Sigmoid colon (tissue), 7 donors: ENCODE results near the gene WBP1L. TPM values are rescaled to one million over a fixed set of nuclear protein-coding genes. Genes with fewer than 3 reads are reported as not detected.
"Not testable (repeated sequence)": the region's sequence is repeated elsewhere in the genome, so short reads cannot be mapped to it uniquely, and the experiment has no call there.

ENCODE experiments used
- DNase-seq: peaks from one replicate; pipeline ENCODE4 v3.0.0-alpha.2; 2019
- H3K27ac ChIP-seq, 4 donors: fragments of 200-600 bp; sonication (generic); one replicate each; pipeline ENCODE4 v1.5.1; 2016 to 2019; ENCODE audit warnings: mild to moderate bottlenecking in 1 of 4
- H3K27me3 ChIP-seq, 3 donors: fragments of 200-600 bp; sonication (generic); one replicate each; pipeline ENCODE4 v1.5.1; 2019; ENCODE audit warnings: mild to moderate bottlenecking in 1 of 3
- H3K36me3 ChIP-seq, 4 donors: fragments of 200-600 bp; sonication (generic); one replicate each; pipeline ENCODE4 v1.5.1; 2016 to 2019
- H3K4me1 ChIP-seq, 4 donors: fragments of 200-600 bp; sonication (generic); one replicate each; pipeline ENCODE4 v1.5.1; 2017 to 2019
- H3K4me3 ChIP-seq, 4 donors: fragments of 200-600 bp; sonication (generic); one replicate each; pipeline ENCODE4 v1.5.1; 2017 to 2019; ENCODE audit warnings: mild to moderate bottlenecking in 2 of 4, moderate library complexity in 1 of 4
- H3K9me3 ChIP-seq, 4 donors: fragments of 200-600 bp in 3 of 4; sonication (generic) in 3 of 4; one replicate each; pipeline versions ENCODE4 v1.5.1 to v1.6.1; 2013 to 2019
- CTCF ChIP-seq, 4 experiments: fragments of 450-650 bp in 3 of 4; fragments of 200-600 bp in 1 of 4; IDR thresholded peaks; one replicate each; pipeline ENCODE4 v1.5.1; 2016 to 2019; ENCODE audit warnings: antibody characterized with exemption in 4 of 4, mild to moderate bottlenecking in 3 of 4, moderate library complexity in 2 of 4
- EP300 ChIP-seq, 4 donors: sonication (generic); formaldehyde crosslinking; IDR thresholded peaks; one replicate each; pipeline ENCODE4 v1.6.1; 2017; ENCODE audit warnings: antibody characterized with exemption in 4 of 4
- POLR2A ChIP-seq, 2 donors: fragments of 450-650 bp; IDR thresholded peaks; one replicate each; pipeline ENCODE4 v1.6.1; 2016; ENCODE audit warnings: antibody characterized with exemption in 2 of 2, mild to moderate bottlenecking in 2 of 2, moderate library complexity in 2 of 2
- POLR2AphosphoS5 ChIP-seq, 4 donors: sonication (generic); formaldehyde crosslinking; IDR thresholded peaks; one replicate each; pipeline ENCODE4 v1.6.1; 2017; ENCODE audit warnings: antibody characterized with exemption in 4 of 4
- WGBS, 2 donors: extraction: QIAGEN DNeasy Blood & Tissue Kit; methylation state at CpG; one replicate each; pipeline ENCODE4 v1.1.7; 2013; 5-methylcytosine and 5-hydroxymethylcytosine counted together
- intact Hi-C: fragments of 100-400 bp; cut with DNase I; formaldehyde crosslinking; loops from one replicate; pipeline ENCODE4 v1.15.1; 2023
- polyA plus RNA-seq, 3 donors: library from polyadenylated mRNA; stranded (reverse); fragments of 200-250 nt; gene quantifications; one replicate each; pipeline ENCODE4 v1.2.3, GENCODE V29; 2013
- total RNA-seq, 4 donors: library from RNA; depleted of rRNA; stranded (reverse); fragments of >200 nt; gene quantifications; one replicate each; pipeline ENCODE4 v1.1.0, GENCODE V29; 2016
- donor health status: healthy with polysubstance abuse.
- donor health status: Bipolar disorder and iron deficiency.
- donor health status: healthy.

Gene WBP1L
- total and polyA plus RNA-seq, 7 donors = 22.9 to 148 (median 83.8) TPM

GRCh38 chr10:102837230-102837721 is 93.5 kb downstream of the WBP1L start, which contains the start of gene CYP17A1:
Gene CYP17A1 (minus strand): TSS chr10:102837413. CDS start chr10:102837361, 52 bp downstream.
- no peaks in the 10 kb centered on the region for H3K36me3 ChIP-seq
- TF ChIP-seq POLR2A (IDR thresholded peaks at IDR 0.05) = no peak
- TF ChIP-seq CTCF (IDR thresholded peaks at IDR 0.05) = no peak
- TF ChIP-seq EP300 (IDR thresholded peaks at IDR 0.05) = no peak
- no peak for TF ChIP-seq POLR2AphosphoS5 (IDR thresholded peaks at IDR 0.05)
- no peak within 1 kb of the TSS for H3K27ac ChIP-seq
- no peaks in the 10 kb centered on the region for H3K27me3 ChIP-seq
- H3K4me1 ChIP-seq = peaks cover 0 to 8% (median 3%) of the 10 kb centered on the region in 4 donors
- no peaks in the 10 kb centered on the region for H3K9me3 ChIP-seq
- no peak for DNase-seq
- WGBS, 2 donors = 75 to 83% methylated on average over 5 of the region's 5 CpGs
- H3K4me3 ChIP-seq = no peak within 1 kb of the TSS
- intact Hi-C loops = loop anchor here (5.0 to 10.0 kb wide), 3 partner anchors 65 to 408 kb away; partner anchors contain the start of gene RPEL1

- WGBS, 2 donors = 63 to 81% methylated on average over 9 of the region's 9 CpGs
- H3K9me3 ChIP-seq, H3K27me3 ChIP-seq, H3K27ac ChIP-seq, H3K4me3 ChIP-seq, H3K36me3 ChIP-seq, DNase-seq, H3K4me1 ChIP-seq: not testable (repeated sequence)
- intact Hi-C loops = loop anchor here (5.0 to 10.0 kb wide), 3 partner anchors 64 to 406 kb away; partner anchors contain the start of gene RPEL1
These were observed 94.7 kb downstream of the WBP1L start for GRCh38 chr10:102838276-102838927.

- no peak for DNase-seq
- H3K4me3 ChIP-seq = no peak overlapping the region
- intact Hi-C loops = no loop called here
- no peaks in the 10 kb centered on the region for H3K4me1 ChIP-seq
- H3K27me3 ChIP-seq = no peaks in the 10 kb centered on the region
- no peaks in the 10 kb centered on the region for H3K9me3 ChIP-seq
- TF ChIP-seq CTCF (IDR thresholded peaks at IDR 0.05) (no peak), POLR2AphosphoS5 (IDR thresholded peaks at IDR 0.05) (no peak), EP300 (IDR thresholded peaks at IDR 0.05) (no peak), POLR2A (IDR thresholded peaks at IDR 0.05) (no peak)
- WGBS, 2 donors = 84 to 89% methylated on average over 11 of the region's 11 CpGs
- H3K36me3 ChIP-seq = no peaks in the 10 kb centered on the region
- no peak overlapping the region for H3K27ac ChIP-seq
These were observed 98.1 kb downstream of the WBP1L start for GRCh38 chr10:102841827-102842345.

GRCh38 chr10:102843139-102843538 is 99.4 kb downstream of the WBP1L start:
- DNase-seq, H3K9me3 ChIP-seq, H3K4me1 ChIP-seq, intact Hi-C loops, H3K4me3 ChIP-seq, H3K27me3 ChIP-seq, H3K36me3 ChIP-seq, H3K27ac ChIP-seq: not testable (repeated sequence)
- 65 to 79% methylated on average over 8 of the region's 8 CpGs for WGBS, 2 donors

- H3K9me3 ChIP-seq, DNase-seq, intact Hi-C loops, H3K4me3 ChIP-seq, H3K27ac ChIP-seq, H3K27me3 ChIP-seq, H3K4me1 ChIP-seq, H3K36me3 ChIP-seq: not testable (repeated sequence)
- WGBS, 2 donors = 91 to 95% methylated on average over 6 of the region's 6 CpGs
These were observed 100.5 kb downstream of the WBP1L start for GRCh38 chr10:102844190-102844776.

- H3K4me1 ChIP-seq = no peaks in the 10 kb centered on the region
- DNase-seq = no peak
- WGBS, 2 donors = 88 to 90% methylated on average over 9 of the region's 9 CpGs
- no peaks in the 10 kb centered on the region for H3K36me3 ChIP-seq
- H3K27me3 ChIP-seq = no peaks in the 10 kb centered on the region
- H3K4me3 ChIP-seq = no peak overlapping the region
- intact Hi-C loops = no loop called here
- no peak overlapping the region for H3K27ac ChIP-seq
- H3K9me3 ChIP-seq = no peaks in the 10 kb centered on the region
- TF ChIP-seq CTCF (IDR thresholded peaks at IDR 0.05) (no peak), EP300 (IDR thresholded peaks at IDR 0.05) (no peak), POLR2AphosphoS5 (IDR thresholded peaks at IDR 0.05) (no peak), POLR2A (IDR thresholded peaks at IDR 0.05) (no peak)
These were observed 101.7 kb downstream of the WBP1L start for GRCh38 chr10:102845352-102845902.
